Measurements from ENCODE around the gene METTL4.

Gene METTL4

DNA sequence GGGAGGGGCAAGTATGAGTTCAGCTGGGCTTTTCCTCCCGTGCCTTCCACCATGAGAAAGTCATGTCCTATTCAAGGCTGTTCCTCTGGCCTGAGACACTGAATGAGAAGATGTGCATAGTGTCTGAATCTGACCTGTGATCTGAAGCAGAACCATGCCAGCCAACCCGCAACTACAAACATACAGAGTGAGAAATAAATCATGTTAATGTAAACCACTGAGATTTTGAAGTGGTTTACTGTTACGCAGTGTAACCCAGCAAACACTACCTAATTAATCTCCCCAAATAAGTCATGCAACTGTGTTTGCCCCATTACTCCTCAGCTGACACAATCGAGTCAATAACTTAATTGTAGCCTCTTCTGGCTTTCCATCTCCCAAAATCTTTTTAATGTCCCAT, 49.2 kb downstream of the METTL4 start:
- H3K4me3 ChIP-seq (ENCODE audit: low read depth, low read length) = no peak overlapping the region
- ChIA-PET CTCF (interaction anchor here (1.4 kb wide), 1 partner anchor 417 kb away, joined by 3 read pairs; no protein-coding TSS in a partner anchor), POLR2A (no interaction called here)
- TF ChIP-seq, protein P1, sequence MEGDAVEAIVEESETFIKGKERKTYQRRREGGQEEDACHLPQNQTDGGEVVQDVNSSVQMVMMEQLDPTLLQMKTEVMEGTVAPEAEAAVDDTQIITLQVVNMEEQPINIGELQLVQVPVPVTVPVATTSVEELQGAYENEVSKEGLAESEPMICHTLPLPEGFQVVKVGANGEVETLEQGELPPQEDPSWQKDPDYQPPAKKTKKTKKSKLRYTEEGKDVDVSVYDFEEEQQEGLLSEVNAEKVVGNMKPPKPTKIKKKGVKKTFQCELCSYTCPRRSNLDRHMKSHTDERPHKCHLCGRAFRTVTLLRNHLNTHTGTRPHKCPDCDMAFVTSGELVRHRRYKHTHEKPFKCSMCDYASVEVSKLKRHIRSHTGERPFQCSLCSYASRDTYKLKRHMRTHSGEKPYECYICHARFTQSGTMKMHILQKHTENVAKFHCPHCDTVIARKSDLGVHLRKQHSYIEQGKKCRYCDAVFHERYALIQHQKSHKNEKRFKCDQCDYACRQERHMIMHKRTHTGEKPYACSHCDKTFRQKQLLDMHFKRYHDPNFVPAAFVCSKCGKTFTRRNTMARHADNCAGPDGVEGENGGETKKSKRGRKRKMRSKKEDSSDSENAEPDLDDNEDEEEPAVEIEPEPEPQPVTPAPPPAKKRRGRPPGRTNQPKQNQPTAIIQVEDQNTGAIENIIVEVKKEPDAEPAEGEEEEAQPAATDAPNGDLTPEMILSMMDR (IDR thresholded peaks at IDR 0.05; ENCODE audit: insufficient read depth, low read length, missing control alignments) = no peak
- DNase-seq (ENCODE audit: low read depth, low spot score) = no peak

DNA sequence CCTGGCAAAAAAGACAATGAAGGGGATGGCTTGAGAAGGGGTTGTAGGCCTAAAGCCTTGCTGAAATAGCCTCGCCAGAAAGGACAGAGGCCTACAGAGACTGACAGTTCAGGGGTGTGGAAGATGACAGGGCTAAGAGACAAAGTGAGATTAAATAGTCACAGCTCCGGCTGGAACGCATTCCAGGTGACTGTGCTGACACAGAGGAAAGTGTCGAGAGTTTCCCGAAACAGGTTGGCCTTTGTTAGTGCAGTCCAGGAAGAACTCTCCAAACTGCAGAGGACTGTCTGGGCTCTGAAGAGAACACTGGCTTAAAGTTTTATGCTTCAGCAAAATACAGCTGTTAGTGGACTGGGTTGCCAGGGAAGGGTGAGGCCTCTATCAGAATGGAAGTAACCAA, 52.8 kb downstream of the METTL4 start:
- POLR2A ChIA-PET = no interaction called here
- TF ChIP-seq, protein P1 (IDR thresholded peaks at IDR 0.05; ENCODE audit: insufficient read depth, low read length, missing control alignments) = no peak
- DNase-seq (ENCODE audit: low read depth, low spot score) = no peak
- no peak overlapping the region for H3K4me3 ChIP-seq (ENCODE audit: low read depth, low read length)
- CTCF ChIA-PET = no interaction called here

DNA sequence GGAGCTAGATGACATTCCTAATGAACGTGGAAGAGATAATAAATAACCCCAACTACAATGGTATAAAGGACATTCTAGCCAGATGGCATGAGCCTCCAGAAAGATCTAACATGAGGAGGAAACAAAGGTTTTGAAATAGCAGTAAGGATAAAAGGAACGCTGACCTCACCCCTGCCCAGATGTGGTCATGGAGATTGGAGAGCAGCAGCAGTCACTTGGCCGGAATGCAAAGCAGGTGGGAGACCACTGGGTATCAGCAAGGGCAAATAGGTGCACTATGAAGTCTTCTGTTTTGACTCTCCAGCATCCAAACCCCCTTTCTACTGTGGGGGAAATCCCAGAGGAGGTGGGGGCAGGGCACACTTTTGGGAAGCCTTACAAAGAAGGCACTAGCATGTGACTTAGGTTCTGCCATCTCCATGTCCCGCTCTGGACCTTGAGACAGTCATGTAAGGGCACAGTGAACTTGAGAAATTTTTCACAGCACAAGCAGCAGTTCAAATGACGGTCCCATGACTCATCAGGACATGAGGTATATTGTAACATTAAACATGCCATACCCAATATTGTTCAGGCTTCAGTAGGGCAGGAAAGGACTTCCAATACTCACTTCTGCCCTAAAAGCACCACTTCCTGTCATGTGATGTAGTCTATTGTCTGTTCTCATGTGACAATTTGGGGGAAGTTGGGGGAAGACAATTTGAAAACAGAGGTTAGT, 55.2 kb downstream of the METTL4 start:
- ChIA-PET CTCF (no interaction called here), POLR2A (no interaction called here)
- DNase-seq (ENCODE audit: low read depth, low spot score) = peak; percentile 82
- TF ChIP-seq, protein P1 (IDR thresholded peaks at IDR 0.05; ENCODE audit: insufficient read depth, low read length, missing control alignments) = no peak
- no peak overlapping the region for H3K4me3 ChIP-seq (ENCODE audit: low read depth, low read length)

DNA sequence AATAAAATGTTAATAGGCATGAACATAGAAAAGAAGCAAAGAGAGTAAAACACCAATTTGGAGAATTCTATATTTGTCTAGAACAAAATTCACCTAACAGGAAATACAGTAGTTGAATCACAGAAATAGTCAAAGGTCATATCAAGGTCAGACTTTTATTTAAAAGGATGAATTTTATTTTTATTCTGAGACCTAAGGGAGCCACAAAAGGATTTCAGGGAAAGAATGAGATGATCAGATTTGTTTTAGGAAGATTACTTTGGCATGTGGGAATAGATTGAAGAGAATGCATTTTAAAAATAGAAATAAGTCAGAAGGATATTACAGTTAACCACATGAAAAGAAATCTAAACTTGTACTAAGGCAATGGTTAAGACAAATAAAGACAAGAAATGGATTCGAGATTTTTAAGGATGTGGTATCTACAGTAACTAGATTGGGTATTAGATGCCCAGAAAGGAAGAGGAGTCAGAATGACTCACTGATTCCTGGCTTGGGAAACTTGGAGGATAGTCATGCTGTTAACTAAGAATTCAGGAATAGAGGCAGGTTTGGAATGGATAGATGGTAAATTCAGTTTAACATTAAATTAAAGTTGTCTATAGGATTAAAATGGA, 56.0 kb downstream of the METTL4 start:
- TF ChIP-seq, protein P1 (IDR thresholded peaks at IDR 0.05; ENCODE audit: insufficient read depth, low read length, missing control alignments) = no peak
- H3K4me3 ChIP-seq (ENCODE audit: low read depth, low read length) = no peak overlapping the region
- CTCF ChIA-PET = no interaction called here
- DNase-seq (ENCODE audit: low read depth, low spot score) = peak; percentile 75
- POLR2A ChIA-PET = no interaction called here

DNA sequence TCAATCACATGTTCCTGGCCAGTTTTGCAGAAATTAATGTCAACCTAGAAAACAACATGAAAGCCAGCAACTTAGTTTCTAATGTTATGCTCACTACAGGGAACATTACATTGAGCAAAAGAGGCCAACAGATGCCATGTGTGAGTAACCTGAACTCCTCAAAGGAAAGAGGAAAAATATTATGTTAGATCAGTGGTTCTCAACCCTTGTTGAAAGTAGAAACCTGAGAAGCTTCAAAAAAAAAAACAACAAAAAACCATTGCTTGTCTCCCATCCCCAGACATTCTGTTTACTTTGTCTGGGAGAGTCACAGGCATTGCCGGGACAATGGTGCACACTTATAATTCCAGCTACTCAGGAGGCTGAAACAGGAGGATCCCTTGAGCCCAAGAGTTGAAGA, 57.7 kb downstream of the METTL4 start:
- ChIA-PET POLR2A (no interaction called here), CTCF (interaction anchor here (1.0 to 1.2 kb wide), 2 partner anchors 28 to 289 kb away, joined by 3 read pairs; no protein-coding TSS in a partner anchor)
- no peak overlapping the region for H3K4me3 ChIP-seq (ENCODE audit: low read depth, low read length)
- no peak for DNase-seq (ENCODE audit: low read depth, low spot score)
- TF ChIP-seq, protein P1 (IDR thresholded peaks at IDR 0.05; ENCODE audit: insufficient read depth, low read length, missing control alignments) = no peak

DNA sequence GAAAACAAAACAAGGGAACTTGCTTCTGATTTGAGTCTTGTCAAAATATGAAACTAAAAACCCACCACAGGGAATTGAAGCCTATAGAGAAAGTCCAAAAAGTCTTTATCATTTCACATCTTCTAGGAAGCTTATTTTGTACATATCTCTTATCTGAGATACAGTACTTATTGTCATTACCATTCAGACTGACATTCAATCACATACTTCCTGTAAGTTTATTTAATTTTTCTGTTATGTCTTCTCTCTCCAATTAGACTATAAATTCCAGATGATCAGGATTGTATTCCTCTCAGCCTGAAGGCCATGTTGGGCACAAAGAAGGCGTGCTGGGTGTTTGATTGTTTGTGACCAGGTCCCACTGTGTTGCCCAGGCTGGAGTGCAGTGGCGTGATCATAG, 59.2 kb downstream of the METTL4 start:
- no peak overlapping the region for H3K4me3 ChIP-seq (ENCODE audit: low read depth, low read length)
- ChIA-PET POLR2A (no interaction called here), CTCF (interaction anchor here (1.6 kb wide), 1 partner anchor 408 kb away, joined by 4 read pairs; no protein-coding TSS in a partner anchor)
- no peak for DNase-seq (ENCODE audit: low read depth, low spot score)
- TF ChIP-seq, protein P1 (IDR thresholded peaks at IDR 0.05; ENCODE audit: insufficient read depth, low read length, missing control alignments) = no peak
